AG04449 (cell line): ENCODE results near the gene PPCDC.

Experiments
- CTCF ChIA-PET: fragments of 350-600 bp; formaldehyde crosslinking; extraction: SDS; loops from one replicate; lab custom pipeline; 2021; ENCODE audit warnings: antibody characterized with exemption; lab: Yijun Ruan, JAX
- POLR2A ChIA-PET: fragments of 400-600, 350-600 bp; formaldehyde crosslinking; extraction: SDS; loops from one replicate; lab custom pipeline; 2020; ENCODE audit warnings: antibody characterized with exemption, inconsistent platforms; lab: Yijun Ruan, JAX
- DNase-seq: peaks from one replicate; pipeline ENCODE4 v3.0.0-alpha.2; 2010; ENCODE audit warnings: low read depth, low spot score
- H3K4me3 ChIP-seq: 2 replicates; pipeline ENCODE4 v1.5.1; 2011; ENCODE audit warnings: low read depth, mild to moderate bottlenecking, control low read depth, low read length
- TF ChIP-seq, protein P1 (sequence below): IDR thresholded peaks from one replicate; pipeline ENCODE4 v1.5.1; 2011; ENCODE audit warnings: mild to moderate bottlenecking, moderate library complexity, low read length, control low read depth, inconsistent platforms; ENCODE audit not compliant: insufficient read depth; ENCODE audit errors: missing control alignments

PPCDC gene

GRCh38 chr15:75027551-75027950 lies 4.2 kb downstream of the PPCDC start:
- no peak for DNase-seq
- no peak overlapping the region for H3K4me3 ChIP-seq
- ChIA-PET POLR2A (no interaction called here), CTCF (interaction anchor here (0.9 to 10.5 kb wide), 6 partner anchors 9 to 341 kb away, joined by 3 to 337 read pairs (median 6); partner anchors contain the start of genes C15orf39 and MAN2C1)
- TF ChIP-seq, protein P1, sequence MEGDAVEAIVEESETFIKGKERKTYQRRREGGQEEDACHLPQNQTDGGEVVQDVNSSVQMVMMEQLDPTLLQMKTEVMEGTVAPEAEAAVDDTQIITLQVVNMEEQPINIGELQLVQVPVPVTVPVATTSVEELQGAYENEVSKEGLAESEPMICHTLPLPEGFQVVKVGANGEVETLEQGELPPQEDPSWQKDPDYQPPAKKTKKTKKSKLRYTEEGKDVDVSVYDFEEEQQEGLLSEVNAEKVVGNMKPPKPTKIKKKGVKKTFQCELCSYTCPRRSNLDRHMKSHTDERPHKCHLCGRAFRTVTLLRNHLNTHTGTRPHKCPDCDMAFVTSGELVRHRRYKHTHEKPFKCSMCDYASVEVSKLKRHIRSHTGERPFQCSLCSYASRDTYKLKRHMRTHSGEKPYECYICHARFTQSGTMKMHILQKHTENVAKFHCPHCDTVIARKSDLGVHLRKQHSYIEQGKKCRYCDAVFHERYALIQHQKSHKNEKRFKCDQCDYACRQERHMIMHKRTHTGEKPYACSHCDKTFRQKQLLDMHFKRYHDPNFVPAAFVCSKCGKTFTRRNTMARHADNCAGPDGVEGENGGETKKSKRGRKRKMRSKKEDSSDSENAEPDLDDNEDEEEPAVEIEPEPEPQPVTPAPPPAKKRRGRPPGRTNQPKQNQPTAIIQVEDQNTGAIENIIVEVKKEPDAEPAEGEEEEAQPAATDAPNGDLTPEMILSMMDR, result no peak

GRCh38 chr15:75028991-75029377 lies 5.6 kb downstream of the PPCDC start:
- no peak overlapping the region for H3K4me3 ChIP-seq
- ChIA-PET CTCF (interaction anchor here (0.7 to 10.5 kb wide), 22 partner anchors 8 to 339 kb away, joined by 3 to 337 read pairs (median 4); partner anchors contain the start of genes C15orf39 and MAN2C1), POLR2A (interaction anchor here (1.2 to 1.9 kb wide), 3 partner anchors 15 to 175 kb away, joined by 3 to 11 read pairs (median 9); partner anchors contain the start of gene C15orf39)
- TF ChIP-seq, protein P1, result no peak
- no peak for DNase-seq

DNA sequence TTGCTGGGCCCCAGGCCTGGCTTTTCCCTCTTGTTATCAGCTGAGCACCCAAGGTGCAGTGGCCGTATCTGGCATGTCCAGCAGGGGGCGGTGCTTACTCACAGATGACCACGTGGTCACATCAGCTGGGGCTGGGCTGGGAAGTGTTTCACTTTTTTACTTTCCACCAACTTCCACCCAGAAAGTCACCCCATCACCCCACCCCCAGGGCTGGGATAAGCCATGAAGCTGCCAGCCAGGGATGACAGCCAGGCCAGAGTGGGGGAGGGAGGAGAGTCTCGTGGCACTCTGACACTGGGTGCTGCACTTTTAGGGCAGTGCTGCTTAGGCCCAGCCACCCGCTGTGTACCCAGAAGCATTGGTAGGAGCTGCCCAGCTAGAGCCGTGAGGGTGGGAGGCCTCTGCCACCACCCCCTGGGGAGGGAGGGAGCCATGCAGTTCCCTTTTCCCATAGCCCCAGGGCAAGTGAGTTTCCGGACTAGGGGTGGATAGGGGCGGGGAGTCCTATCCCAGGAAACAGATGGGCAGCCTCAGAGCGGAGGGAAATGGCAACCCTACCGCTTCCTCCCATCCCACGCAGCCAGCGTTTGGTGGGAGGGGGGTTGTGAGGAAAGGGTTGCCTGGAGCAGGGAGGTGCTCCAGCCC lies 6.1 kb downstream of the PPCDC start:
- CTCF ChIA-PET, result interaction anchor here (0.6 to 10.5 kb wide), 26 partner anchors 8 to 339 kb away, joined by 3 to 337 read pairs (median 4); partner anchors contain the start of genes C15orf39 and MAN2C1
- peak overlapping the region; percentile 21 for H3K4me3 ChIP-seq
- POLR2A ChIA-PET, result interaction anchor here (1.2 to 1.9 kb wide), 3 partner anchors 14 to 175 kb away, joined by 3 to 11 read pairs (median 9); partner anchors contain the start of gene C15orf39
- TF ChIP-seq, protein P1, result peak; percentile 94
- peak; percentile 31 for DNase-seq

- TF ChIP-seq, protein P1, result no peak
- ChIA-PET CTCF (interaction anchor here (0.6 to 10.5 kb wide), 22 partner anchors 8 to 338 kb away, joined by 3 to 337 read pairs (median 4); partner anchors contain the start of genes C15orf39 and MAN2C1), POLR2A (interaction anchor here (1.6 to 1.9 kb wide), 2 partner anchors 171 to 174 kb away, joined by 9 to 11 read pairs; partner anchors contain the start of gene C15orf39)
- no peak overlapping the region; the same call in 1 of the 2 replicates for H3K4me3 ChIP-seq
- no peak for DNase-seq
These were observed 6.6 kb downstream of the PPCDC start for GRCh38 chr15:75030023-75030413.

DNA sequence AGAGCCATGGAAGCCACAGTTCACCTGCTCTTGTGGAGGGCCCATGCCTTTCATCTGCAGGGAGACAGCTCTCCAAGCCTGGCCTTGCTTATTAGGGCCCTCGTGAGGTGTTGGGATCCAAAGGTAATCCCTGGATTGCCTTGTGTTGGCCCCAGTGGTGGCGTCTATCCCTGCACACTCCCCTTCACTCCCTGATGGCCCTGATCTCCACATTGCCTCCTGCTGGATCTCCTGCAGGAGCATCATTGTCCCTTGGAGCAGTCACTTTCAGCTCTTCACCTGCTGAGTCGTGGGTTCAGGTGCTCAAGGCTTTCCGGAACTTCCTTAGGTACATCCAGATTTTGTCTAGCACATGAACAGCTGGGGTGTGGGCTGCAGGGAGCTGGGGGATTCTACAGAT lies 7.0 kb downstream of the PPCDC start:
- CTCF ChIA-PET, result interaction anchor here (0.9 to 10.5 kb wide), 13 partner anchors 7 to 338 kb away, joined by 3 to 337 read pairs (median 11); partner anchors contain the start of genes C15orf39 and MAN2C1
- no peak for DNase-seq
- TF ChIP-seq, protein P1, result no peak
- no peak overlapping the region for H3K4me3 ChIP-seq
- POLR2A ChIA-PET, result interaction anchor here (0.6 to 1.9 kb wide), 3 partner anchors 14 to 174 kb away, joined by 4 to 11 read pairs (median 9); partner anchors contain the start of gene C15orf39

GRCh38 chr15:75031848-75032247 lies 8.5 kb downstream of the PPCDC start:
- POLR2A ChIA-PET, result no interaction called here
- no peak for DNase-seq
- CTCF ChIA-PET, result interaction anchor here (1.0 to 10.5 kb wide), 6 partner anchors 11 to 276 kb away, joined by 3 to 337 read pairs (median 22); partner anchors contain the start of gene C15orf39
- TF ChIP-seq, protein P1, result no peak
- H3K4me3 ChIP-seq, result no peak overlapping the region
